Chondrocyte (in vitro differentiated cells): ENCODE results near the gene WDR62. TPM values are rescaled to one million over a fixed set of nuclear protein-coding genes. Genes with fewer than 3 reads are reported as not detected.

ENCODE experiments used
- DNase-seq: peaks from one replicate; pipeline ENCODE4 v3.0.0; 2021; ENCODE audit warnings: mixed read lengths, low spot score
- H3K27ac Mint-ChIP-seq: one replicate; pipeline ENCODE4 v1.8.0; 2021; ENCODE audit warnings: mild to moderate bottlenecking, moderate library complexity, mixed read lengths; ENCODE audit not compliant: unreplicated experiment
- H3K27me3 Mint-ChIP-seq: 2 replicates; pipeline ENCODE4 v1.8.0; 2021; ENCODE audit warnings: low read depth, mixed read lengths
- H3K36me3 Mint-ChIP-seq: 2 replicates; pipeline ENCODE4 v1.8.0; 2021; ENCODE audit warnings: low read depth, mixed read lengths
- H3K4me1 Mint-ChIP-seq: 2 replicates; pipeline ENCODE4 v1.8.0; 2021; ENCODE audit warnings: low read depth, mild to moderate bottlenecking, mixed read lengths
- H3K4me3 Mint-ChIP-seq: one replicate; pipeline ENCODE4 v1.8.0; 2021; ENCODE audit warnings: mild to moderate bottlenecking, moderate library complexity, mixed read lengths; ENCODE audit not compliant: unreplicated experiment
- H3K9me3 Mint-ChIP-seq: 2 replicates; pipeline ENCODE4 v1.8.0; 2021; ENCODE audit warnings: low read depth, mixed read lengths
- total RNA-seq: library from RNA; stranded (reverse); gene quantifications from 3 replicates; pipeline ENCODE4 v1.2.1, GENCODE V29; 2021
- TF ChIP-seq, protein P1 (sequence below): fragments of 200-600 bp; sonication (generic); IDR thresholded peaks from 2 replicates; pipeline ENCODE4 v1.5.0; 2021; ENCODE audit warnings: antibody characterized with exemption, mild to moderate bottlenecking, moderate library complexity

The WDR62 gene
- total RNA-seq, 1 donor from 2014 or later, result 3.0 TPM

DNA sequence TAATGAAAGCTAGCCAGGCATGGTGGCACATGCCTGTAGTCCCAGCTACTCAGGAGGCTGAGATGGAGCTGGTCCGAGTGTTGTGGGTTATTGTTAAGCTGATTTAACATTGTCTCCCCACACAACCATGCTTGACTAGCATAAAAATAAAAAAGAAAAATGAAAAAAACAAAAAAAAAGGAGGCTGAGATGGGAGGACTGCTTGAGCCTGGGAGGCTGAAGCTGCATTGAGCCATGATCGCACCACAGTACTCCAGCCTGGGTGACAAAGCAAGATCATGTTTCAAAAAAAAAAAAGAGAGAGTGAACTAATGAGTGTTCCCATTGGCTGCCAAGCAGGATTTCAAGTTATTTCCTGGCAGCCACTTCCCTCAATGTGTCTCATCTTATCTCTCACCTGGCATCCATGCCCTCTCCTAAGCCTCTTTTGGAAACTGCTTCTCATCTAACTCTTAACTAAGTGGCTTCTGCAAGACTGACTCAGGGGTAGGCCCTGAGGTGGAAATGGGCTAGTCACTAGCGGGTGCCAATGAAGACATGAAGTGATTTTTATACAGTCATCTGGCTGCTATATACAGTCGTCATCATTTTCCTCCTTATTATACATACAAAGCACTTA lies 5.5 kb upstream of the WDR62 start:
- H3K9me3 Mint-ChIP-seq, result peaks cover 3% of the 10 kb centered on the region
- no peaks in the 10 kb centered on the region for H3K27me3 Mint-ChIP-seq
- no peak overlapping the region for H3K27ac Mint-ChIP-seq
- TF ChIP-seq, protein P1, sequence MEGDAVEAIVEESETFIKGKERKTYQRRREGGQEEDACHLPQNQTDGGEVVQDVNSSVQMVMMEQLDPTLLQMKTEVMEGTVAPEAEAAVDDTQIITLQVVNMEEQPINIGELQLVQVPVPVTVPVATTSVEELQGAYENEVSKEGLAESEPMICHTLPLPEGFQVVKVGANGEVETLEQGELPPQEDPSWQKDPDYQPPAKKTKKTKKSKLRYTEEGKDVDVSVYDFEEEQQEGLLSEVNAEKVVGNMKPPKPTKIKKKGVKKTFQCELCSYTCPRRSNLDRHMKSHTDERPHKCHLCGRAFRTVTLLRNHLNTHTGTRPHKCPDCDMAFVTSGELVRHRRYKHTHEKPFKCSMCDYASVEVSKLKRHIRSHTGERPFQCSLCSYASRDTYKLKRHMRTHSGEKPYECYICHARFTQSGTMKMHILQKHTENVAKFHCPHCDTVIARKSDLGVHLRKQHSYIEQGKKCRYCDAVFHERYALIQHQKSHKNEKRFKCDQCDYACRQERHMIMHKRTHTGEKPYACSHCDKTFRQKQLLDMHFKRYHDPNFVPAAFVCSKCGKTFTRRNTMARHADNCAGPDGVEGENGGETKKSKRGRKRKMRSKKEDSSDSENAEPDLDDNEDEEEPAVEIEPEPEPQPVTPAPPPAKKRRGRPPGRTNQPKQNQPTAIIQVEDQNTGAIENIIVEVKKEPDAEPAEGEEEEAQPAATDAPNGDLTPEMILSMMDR, result no peak
- H3K4me3 Mint-ChIP-seq, result no peak overlapping the region
- no peak for DNase-seq
- H3K4me1 Mint-ChIP-seq, result peaks cover 25% of the 10 kb centered on the region
- H3K36me3 Mint-ChIP-seq, result no peaks in the 10 kb centered on the region

DNA sequence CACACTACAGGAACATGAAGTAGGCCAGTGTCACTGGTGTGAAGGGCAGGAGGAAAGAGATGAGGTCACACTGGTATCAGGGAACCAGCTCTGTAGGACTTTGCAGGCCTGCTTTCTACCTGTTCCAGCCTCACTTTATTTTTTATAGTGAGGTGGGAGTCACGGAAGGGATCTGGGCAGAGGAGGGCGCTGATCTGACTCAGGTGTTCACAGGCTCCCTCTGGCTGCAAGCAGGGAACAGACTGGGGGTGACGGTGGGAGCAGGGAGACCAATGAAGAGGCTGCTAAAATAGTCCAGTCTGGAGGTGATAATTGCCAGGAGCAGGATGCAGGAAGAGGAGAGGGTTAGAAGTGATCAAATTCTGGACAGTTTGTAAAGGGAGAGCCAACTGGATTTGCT lies 3.5 kb upstream of the WDR62 start:
- Mint-ChIP-seq H3K27me3 (no peaks in the 10 kb centered on the region), H3K9me3 (no peaks in the 10 kb centered on the region), H3K4me1 (peaks cover 35% of the 10 kb centered on the region), H3K4me3 (no peak overlapping the region), H3K36me3 (no peaks in the 10 kb centered on the region), H3K27ac (no peak overlapping the region)
- TF ChIP-seq, protein P1, result peak; percentile 46
- DNase-seq, result no peak

DNA sequence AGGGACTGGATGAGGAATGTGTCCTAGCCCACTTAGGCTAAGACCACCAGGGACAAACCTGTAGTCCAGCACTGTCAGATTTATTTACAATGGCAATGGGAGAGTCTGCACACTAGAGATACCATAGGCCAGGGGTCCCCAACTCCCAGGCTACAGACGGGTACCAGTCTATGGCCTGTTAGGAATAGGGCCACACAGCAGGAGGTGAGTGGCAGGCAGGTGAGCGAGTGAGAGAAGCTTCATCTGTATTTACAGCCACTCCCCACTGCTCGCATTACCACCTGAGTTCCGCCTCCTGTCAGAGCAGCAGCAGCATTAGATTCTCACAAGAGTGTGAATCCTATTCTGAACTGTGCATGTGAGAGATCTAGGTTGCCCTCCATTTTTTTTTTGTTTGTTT lies 3.1 kb upstream of the WDR62 start:
- TF ChIP-seq, protein P1, result no peak
- no peak overlapping the region for H3K4me3 Mint-ChIP-seq
- no peaks in the 10 kb centered on the region for H3K27me3 Mint-ChIP-seq
- no peaks in the 10 kb centered on the region for H3K9me3 Mint-ChIP-seq
- no peak overlapping the region for H3K27ac Mint-ChIP-seq
- no peak for DNase-seq
- peaks cover 34% of the 10 kb centered on the region for H3K4me1 Mint-ChIP-seq
- H3K36me3 Mint-ChIP-seq, result no peaks in the 10 kb centered on the region

DNA sequence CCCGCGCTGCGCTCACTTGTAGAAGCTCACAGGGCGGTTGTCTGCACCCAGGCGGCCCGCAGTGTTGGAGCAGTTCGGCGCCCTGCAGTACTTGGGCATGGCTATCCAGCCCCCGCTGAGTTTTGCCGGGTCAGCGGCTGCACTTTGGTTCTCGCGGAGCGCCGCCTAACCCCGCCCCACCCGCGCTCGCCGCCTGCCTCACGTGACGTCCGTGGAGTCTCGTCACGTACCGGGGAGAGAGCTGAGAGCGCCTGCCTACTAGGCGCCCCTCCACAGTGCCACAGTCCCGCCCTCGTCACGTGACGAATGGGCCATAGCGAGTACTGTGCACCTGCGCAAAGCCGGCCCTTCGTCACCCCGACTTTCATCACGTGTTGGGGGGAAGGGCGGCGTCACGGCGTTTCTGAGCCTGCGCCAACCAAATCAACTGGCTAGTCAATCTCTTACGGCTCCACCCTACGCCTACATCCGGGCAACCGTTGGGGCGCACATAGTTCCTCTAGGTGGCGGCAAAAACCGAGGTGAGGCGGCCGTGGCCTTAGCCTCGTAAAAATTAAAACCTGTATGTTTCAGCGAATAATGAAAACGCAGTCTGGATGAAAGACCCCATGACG lies 471 bp upstream of the WDR62 start, which contains the start of gene THAP8:
Gene THAP8, minus strand, starts transcription at position 167 of the 614 bp plus-strand sequence. Its CDS starts 68 bp downstream, at position 99.
- peak; percentile 100 for DNase-seq
- TF ChIP-seq, protein P1, result peak; percentile 80
- H3K27me3 Mint-ChIP-seq, result no peaks in the 10 kb centered on the region
- H3K27ac Mint-ChIP-seq, result peak within 1 kb of the TSS; percentile 99
- no peaks in the 10 kb centered on the region for H3K36me3 Mint-ChIP-seq
- peaks cover 32% of the 10 kb centered on the region for H3K4me1 Mint-ChIP-seq
- no peaks in the 10 kb centered on the region for H3K9me3 Mint-ChIP-seq
- H3K4me3 Mint-ChIP-seq, result peak within 1 kb of the TSS; percentile 96

DNA sequence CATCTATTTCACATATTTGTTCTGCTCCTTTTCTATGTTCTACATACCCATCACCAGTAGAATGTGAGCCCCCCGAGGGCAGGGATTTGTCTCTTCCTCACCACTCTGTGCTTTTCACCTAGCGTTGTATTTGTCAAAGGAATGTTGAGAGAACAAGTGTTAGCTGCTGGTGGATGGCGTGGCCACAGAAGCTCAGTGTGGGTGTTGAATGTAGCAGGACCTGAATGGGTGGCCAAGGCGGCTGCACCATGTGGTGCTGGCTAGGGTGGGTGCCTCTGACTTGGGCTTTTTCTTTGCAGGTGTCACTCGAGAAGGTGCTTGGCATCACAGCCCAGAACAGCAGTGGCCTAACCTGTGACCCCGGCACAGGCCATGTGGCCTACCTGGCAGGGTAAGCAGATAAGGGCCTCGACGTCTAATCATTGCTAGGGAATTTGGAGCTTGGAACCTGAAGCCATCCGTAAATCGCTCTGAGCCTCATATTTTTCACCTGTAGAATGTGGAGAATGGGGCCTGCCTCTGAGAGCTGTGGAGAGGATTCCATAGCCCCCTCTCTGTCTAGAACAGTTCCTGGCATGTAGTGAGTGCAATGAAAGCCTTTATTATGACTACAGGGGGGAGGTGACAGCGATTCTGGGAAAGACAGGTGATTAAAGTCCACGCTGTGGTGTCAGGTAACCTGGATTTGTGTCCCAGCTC lies 3.9 kb downstream of the WDR62 start:
- Mint-ChIP-seq H3K9me3 (no peaks in the 10 kb centered on the region), H3K36me3 (no peaks in the 10 kb centered on the region), H3K27ac (no peak overlapping the region), H3K4me3 (no peak overlapping the region), H3K27me3 (no peaks in the 10 kb centered on the region), H3K4me1 (peaks cover 13% of the 10 kb centered on the region)
- no peak for DNase-seq
- TF ChIP-seq, protein P1, result no peak
